Thymus (tissue), 11 donors: ENCODE measurements around the gene C2orf76. TPM values are rescaled to one million over a fixed set of nuclear protein-coding genes. Genes with fewer than 3 reads are reported as not detected.

Source experiments
- DNase-seq, 9 donors: peaks; one replicate each; pipeline ENCODE4 v3.0.0-alpha.2; 2013; ENCODE audit warnings: low spot score in 9 of 9, low read depth in 6 of 9, missing footprints in 1 of 9
- H3K27ac ChIP-seq, 2 donors: one replicate each; pipeline ENCODE4 v1.5.1; 2013; ENCODE audit warnings: control low read depth in 1 of 2, low read depth in 1 of 2, low read length in 1 of 2, mild to moderate bottlenecking in 1 of 2, moderate library complexity in 1 of 2
- H3K27me3 ChIP-seq, 2 donors: one replicate each; pipeline ENCODE4 v1.5.1; 2013; ENCODE audit warnings: low read length in 1 of 2; ENCODE audit not compliant: control insufficient read depth in 2 of 2, insufficient read depth in 1 of 2
- H3K36me3 ChIP-seq, 2 donors: one replicate each; pipeline ENCODE4 v1.5.1; 2013; ENCODE audit warnings: low read length in 1 of 2, mild to moderate bottlenecking in 1 of 2, moderate library complexity in 1 of 2; ENCODE audit not compliant: control insufficient read depth in 2 of 2, insufficient read depth in 2 of 2
- H3K4me1 ChIP-seq, 2 donors: one replicate each; pipeline ENCODE4 v1.5.1; 2013; ENCODE audit warnings: low read length in 2 of 2; ENCODE audit not compliant: control insufficient read depth in 2 of 2, insufficient read depth in 2 of 2
- H3K4me3 ChIP-seq, 2 donors: one replicate each; pipeline ENCODE4 v1.5.1; 2013; ENCODE audit warnings: low read length in 2 of 2, control low read depth in 1 of 2, mild to moderate bottlenecking in 1 of 2
- H3K9me3 ChIP-seq, 2 donors: one replicate each; pipeline ENCODE4 v1.5.1; 2013; ENCODE audit warnings: low read length in 1 of 2, mild to moderate bottlenecking in 1 of 2; ENCODE audit not compliant: control insufficient read depth in 2 of 2, insufficient read depth in 1 of 2
- WGBS: extraction: QIAGEN DNeasy Blood & Tissue Kit; methylation state at CpG from one replicate; pipeline ENCODE4 v1.1.7; 2013; 5-methylcytosine and 5-hydroxymethylcytosine counted together
- polyA plus RNA-seq: library from polyadenylated mRNA; stranded (reverse); fragments of 200-250 nt; gene quantifications from one replicate; pipeline ENCODE4 v1.2.3, GENCODE V29; 2013
- total RNA-seq: library from RNA; stranded (reverse); fragments of 120-200 nt; gene quantifications from one replicate; pipeline ENCODE4 v1.2.4, GENCODE V29; 2013
- donor health status: healthy.

The C2orf76 gene
- total and polyA plus RNA-seq, 2 donors, result 14.7 to 25.6 TPM

DNA sequence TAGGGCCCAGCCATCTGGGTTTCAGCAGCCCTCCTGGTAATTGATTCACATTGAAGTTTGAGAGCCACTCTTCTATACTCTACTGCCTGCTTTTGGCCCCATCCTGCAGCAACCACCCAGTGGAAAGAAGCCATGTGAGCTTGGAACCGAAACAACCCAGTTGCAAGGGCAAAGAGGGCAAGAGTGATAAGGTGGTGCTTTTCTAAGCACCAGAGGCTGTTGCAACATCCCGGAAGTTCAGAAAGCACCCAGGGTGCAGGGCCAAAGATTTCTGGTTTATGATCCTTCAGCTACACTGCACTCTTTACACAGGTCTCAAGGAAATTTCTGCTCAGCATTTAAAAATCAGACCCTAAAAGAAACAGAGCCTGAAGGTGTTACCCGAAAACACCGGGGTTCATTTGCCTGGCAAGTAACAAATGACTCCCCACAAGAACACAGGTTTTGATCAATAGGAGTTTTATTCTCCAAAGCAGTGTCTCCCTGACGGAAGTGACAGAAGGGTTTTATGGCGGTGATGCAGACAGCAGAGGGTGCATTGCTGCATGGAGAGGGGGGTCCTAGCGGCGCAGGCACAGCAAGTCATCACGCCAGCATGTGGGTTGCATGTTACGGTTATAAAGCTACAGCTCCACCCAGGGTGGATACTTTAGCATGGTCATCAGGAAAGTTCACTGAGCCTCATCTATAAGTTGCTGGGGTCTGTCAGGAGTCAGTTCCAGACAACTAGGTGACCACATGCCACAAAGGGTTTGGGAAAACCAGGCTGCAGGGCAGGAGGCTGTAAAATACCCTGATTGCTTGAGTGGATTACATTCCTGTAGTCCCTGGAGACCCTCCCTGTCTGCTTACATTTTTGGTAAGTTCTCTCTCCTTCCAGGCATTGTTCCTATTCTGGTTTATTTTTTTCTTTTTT is 36.3 kb upstream of the C2orf76 start:
- Histone ChIP-seq H3K27ac (no peak overlapping the region), H3K4me3 (no peak overlapping the region), H3K9me3 (peaks cover 0 to 2% of the 10 kb centered on the region in 2 donors), H3K27me3 (no peaks in the 10 kb centered on the region), H3K36me3 (no peaks in the 10 kb centered on the region), H3K4me1 (no peaks in the 10 kb centered on the region)
- no peak for DNase-seq
- 95% methylated on average over 10 of the region's 10 CpGs for WGBS

DNA sequence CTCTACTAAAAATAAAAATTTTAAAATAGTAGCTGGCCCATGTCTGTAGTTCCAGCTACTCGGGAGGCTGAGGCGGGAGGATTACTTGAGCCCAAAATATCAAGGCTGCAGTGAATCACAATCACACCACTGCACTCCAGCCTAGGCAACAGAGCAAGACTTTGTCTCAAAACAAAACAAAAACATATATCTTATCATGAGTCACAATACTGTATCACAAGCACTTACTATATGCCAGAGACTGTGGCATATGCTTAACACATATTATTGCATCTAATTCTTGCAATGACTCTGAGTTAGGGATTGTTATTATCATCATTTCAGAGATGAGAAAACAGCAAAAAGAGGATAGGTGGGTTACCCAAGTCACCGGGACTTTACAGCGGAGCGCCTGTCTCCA is 35.5 kb upstream of the C2orf76 start:
- H3K9me3 ChIP-seq, result peaks cover 0 to under 1% of the 10 kb centered on the region in 2 donors
- no peaks in the 10 kb centered on the region for H3K27me3 ChIP-seq
- WGBS, result 97% methylated on average over 5 of the region's 5 CpGs
- H3K36me3 ChIP-seq, result no peaks in the 10 kb centered on the region
- H3K4me3 ChIP-seq, result no peak overlapping the region
- no peak for DNase-seq
- no peak overlapping the region for H3K27ac ChIP-seq
- H3K4me1 ChIP-seq, result no peaks in the 10 kb centered on the region

DNA sequence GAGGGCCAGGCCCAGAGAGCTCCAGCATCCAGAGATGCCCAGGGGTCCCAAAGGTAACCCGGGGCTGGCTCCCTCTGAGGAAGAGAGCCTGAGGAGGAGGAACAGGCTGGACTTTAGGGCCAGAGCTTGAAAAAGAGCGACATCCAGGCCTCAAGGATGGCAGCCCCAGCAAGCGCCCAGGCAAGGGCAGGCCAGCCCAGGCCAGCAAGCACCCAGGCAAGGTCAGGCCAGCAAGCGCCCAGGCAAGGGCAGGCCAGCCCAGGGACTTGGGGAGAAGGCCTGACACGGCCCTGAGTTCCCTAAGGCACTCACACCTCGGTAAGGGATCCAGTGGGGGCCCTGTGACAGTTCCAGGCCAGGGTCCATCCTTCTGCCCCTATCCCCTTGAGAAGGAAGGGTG is 30.6 kb upstream of the C2orf76 start:
- WGBS, result 94% methylated on average over 6 of the region's 6 CpGs
- no peak for DNase-seq

DNA sequence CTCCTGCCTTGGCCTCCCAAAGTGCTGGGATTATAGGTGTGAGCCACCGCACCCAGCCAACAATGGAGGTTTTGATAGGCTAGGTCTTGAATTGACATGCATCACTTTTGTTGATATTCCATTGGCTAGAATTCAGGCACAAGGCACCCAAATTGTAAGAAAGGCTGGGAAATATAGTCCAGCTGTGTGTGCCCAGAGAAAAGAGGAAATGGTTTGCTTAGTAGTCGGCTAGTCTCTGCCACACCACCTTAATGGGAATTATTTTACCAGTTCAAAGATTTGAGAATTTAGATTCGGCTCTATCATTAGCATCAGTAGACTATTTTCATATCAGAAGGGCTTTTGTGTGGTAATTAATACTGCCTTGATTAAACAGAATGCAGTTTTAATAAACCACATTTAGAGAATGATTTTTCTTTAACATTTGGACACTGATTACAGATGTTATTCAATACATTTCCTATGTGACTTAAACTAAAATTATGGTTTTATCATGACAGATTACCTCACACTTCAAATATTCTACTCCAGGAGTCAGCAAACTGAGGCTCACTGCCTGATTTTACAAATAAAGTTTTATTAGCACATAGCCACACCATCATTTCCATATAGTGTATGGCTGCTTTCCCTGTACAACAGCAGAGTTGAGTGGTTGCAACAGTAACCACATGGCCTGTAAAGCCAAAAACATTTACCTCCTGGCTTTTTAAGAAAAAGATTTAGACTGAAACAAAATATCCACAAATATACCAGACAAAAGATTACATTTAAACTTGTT is 27.5 kb upstream of the C2orf76 start:
- Histone ChIP-seq H3K27ac (no peak overlapping the region), H3K4me3 (no peak overlapping the region), H3K27me3 (no peaks in the 10 kb centered on the region), H3K36me3 (no peaks in the 10 kb centered on the region), H3K4me1 (no peaks in the 10 kb centered on the region), H3K9me3 (no peaks in the 10 kb centered on the region)
- 74% methylated on average over 3 of the region's 3 CpGs for WGBS
- no peak for DNase-seq

More for the DNA sequence above, 30.6 kb upstream of the C2orf76 start:
- Histone ChIP-seq H3K27me3 (no peaks in the 10 kb centered on the region), H3K36me3 (no peaks in the 10 kb centered on the region), H3K9me3 (no peaks in the 10 kb centered on the region), H3K27ac (no peak overlapping the region), H3K4me3 (no peak overlapping the region), H3K4me1 (no peaks in the 10 kb centered on the region)

DNA sequence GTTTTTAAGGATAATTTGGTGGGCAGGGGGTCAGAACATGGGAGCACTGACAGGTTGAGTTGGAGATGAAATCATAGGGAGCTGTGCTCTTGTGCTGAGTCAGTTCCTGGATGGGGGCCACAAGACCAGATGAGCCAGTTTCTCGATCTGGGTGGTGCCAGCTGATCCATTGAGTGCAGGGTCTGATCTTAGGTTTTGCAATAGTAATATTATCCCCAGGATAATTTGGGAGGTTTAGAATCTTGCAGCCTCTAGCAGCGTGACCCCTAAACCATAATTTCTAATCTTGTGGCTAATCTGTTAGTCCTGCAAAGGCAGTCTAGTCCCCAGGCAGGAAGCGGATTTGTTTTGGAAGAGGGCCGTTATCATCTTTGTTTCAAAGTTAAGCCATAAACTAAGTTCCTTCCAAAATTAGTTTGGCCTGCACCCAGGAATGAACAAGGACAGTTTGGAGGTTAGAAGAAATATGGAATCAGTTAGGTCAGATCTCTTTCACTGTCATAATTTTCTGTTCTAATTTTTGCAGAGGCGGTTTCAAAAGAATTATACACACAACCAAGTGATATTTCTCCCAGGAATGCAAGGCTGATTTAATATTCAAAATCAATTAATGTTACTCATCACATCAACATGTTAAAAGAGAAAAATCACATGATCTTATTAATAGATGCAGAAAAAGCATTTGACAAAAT is 23.1 kb upstream of the C2orf76 start:
- Histone ChIP-seq H3K36me3 (no peaks in the 10 kb centered on the region), H3K27me3 (no peaks in the 10 kb centered on the region), H3K9me3 (no peaks in the 10 kb centered on the region), H3K4me1 (no peaks in the 10 kb centered on the region), H3K27ac (no peak overlapping the region), H3K4me3 (no peak overlapping the region)
- 50% methylated on average over 5 of the region's 5 CpGs for WGBS
- DNase-seq, result no peak

DNA sequence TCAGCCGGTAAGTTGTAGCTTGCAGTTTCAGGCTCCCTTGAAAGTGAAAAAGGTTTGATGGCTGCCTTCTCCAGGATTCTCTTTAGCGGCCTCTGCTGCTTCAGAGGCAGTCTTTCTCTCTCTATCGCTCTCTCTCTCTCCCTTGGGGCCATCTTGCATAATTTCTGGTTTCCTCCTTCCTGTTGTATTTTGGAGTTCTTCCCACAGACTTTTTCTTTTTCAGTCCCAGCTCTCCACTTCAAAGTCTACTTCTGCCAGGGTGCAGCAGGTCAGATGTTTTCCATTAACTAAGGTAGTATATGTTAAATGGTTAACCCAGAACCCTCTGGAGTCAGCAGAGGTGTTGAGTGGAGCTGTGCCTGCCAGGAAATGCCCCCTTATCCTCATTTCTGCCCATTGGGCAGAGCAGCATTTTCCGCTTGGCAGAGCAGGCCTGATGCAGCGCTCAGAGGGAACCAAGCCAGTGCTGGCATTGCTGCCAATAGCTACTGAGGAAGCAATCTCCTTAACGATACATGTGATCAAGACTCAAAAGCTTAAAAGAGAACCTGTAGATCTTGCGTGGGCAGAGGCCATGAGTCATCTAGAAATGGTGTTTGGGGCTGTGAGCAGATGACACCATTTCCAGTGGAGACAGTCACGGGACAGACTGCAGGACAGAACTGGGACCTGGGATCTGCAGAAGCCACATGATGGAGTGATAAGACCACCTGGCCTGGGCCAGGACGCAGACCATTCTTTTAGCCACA is 20.9 kb upstream of the C2orf76 start:
- 72% methylated on average over 9 of the region's 9 CpGs for WGBS
- Histone ChIP-seq H3K36me3 (no peaks in the 10 kb centered on the region), H3K27me3 (no peaks in the 10 kb centered on the region), H3K9me3 (no peaks in the 10 kb centered on the region), H3K4me3 (no peak overlapping the region), H3K4me1 (no peaks in the 10 kb centered on the region), H3K27ac (no peak overlapping the region)
- no peak for DNase-seq

DNA sequence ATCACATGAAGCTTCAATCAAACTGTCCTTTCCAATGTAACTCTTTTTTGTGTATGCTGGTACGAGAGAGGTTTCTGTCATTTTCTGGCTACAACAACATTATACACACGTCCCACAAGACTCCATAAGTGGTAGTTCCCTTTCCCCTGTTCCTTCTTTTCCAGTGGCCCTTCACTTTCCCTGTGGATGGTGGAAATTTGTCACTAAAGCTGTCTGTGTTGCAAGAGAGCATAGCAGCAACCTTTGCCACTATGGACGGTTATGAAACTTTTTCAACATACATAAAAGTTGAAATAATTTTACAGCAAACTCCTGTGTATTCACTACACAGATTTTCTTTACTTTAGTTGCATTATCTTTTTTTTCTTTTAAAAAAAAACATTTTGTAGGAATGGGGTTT is 18.8 kb upstream of the C2orf76 start:
- Histone ChIP-seq H3K9me3 (no peaks in the 10 kb centered on the region), H3K27ac (no peak overlapping the region), H3K4me3 (no peak overlapping the region), H3K36me3 (no peaks in the 10 kb centered on the region), H3K27me3 (no peaks in the 10 kb centered on the region), H3K4me1 (no peaks in the 10 kb centered on the region)
- no peak for DNase-seq
- whole genome bisulfite sequencing, result 96% methylated on average over 3 of the region's 3 CpGs

DNA sequence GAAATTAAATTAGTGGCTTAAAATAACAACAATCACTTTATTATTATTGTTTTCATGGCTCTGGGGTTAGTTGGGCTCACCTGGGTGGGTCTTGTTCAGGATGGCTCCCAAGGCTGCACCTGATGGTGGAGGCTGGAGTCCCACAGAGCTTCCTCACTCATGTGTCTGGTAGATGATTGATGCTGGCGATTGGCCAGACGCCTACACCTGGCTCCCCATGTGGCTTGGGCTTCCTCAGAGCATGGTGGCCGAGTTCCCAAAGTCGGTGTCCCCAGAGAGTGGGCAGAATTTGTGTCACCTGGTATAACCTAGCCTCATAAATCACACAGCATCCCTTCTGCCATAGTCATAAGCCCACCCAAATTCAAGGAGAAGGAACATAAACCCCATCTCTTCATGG is 18.3 kb upstream of the C2orf76 start:
- H3K27ac ChIP-seq, result no peak overlapping the region
- no peaks in the 10 kb centered on the region for H3K9me3 ChIP-seq
- H3K36me3 ChIP-seq, result no peaks in the 10 kb centered on the region
- H3K4me1 ChIP-seq, result no peaks in the 10 kb centered on the region
- H3K4me3 ChIP-seq, result no peak overlapping the region
- 91% methylated on average over 4 of the region's 4 CpGs for WGBS
- no peak for DNase-seq
- H3K27me3 ChIP-seq, result no peaks in the 10 kb centered on the region
